DOHH2 (cell line): ENCODE data around the gene PRKCH.

ENCODE experiments used
- CTCF ChIP-seq: fragments of 200-600 bp; sonication (generic); IDR thresholded peaks from one replicate; pipeline ENCODE4 v1.5.1; 2014; ENCODE audit warnings: antibody characterized with exemption, mild to moderate bottlenecking, low read depth, low read length; ENCODE audit not compliant: poor library complexity, severe bottlenecking
- EZH2phosphoT487 ChIP-seq: fragments of 200-600 bp; sonication (generic); IDR thresholded peaks from 2 replicates; pipeline ENCODE4 v1.6.1; 2017; ENCODE audit warnings: borderline replicate concordance, mild to moderate bottlenecking, antibody characterized with exemption, low read length, moderate library complexity, mixed read lengths

- TF ChIP-seq CTCF (no peak), EZH2phosphoT487 (no peak)
Observed at GRCh38 chr14:61279082-61279481, 42.3 kb upstream of the PRKCH start.
